SU-DHL-6 (cell line): ENCODE data around the gene GALNT16.
A peak's percentile ranks its signal among the peaks of the same experiment; 100 is the strongest.

Experiments used
- H2AFZ ChIP-seq: fragments of 200-600 bp; sonication (generic); 2 replicates; pipeline ENCODE4 v1.6.1; 2014; ENCODE audit warnings: low read depth, mild to moderate bottlenecking, moderate library complexity, mixed read lengths, antibody characterized with exemption, low read length; ENCODE audit not compliant: severe bottlenecking
- H3F3A ChIP-seq: fragments of 200-600 bp; shearing (Covaris generic); 2 replicates; pipeline ENCODE4 v1.6.0; 2016; ENCODE audit warnings: antibody characterized with exemption, mild to moderate bottlenecking; ENCODE audit not compliant: insufficient read depth
- H3K27ac ChIP-seq: fragments of 200-600 bp; sonication (generic); 2 replicates; pipeline ENCODE4 v1.5.1; 2016; ENCODE audit warnings: low read depth, mild to moderate bottlenecking, low read length, moderate library complexity, mixed read lengths
- H3K27me3 ChIP-seq: fragments of 200-600 bp; sonication (generic), shearing (Covaris generic); 2 replicates; pipeline ENCODE4 v1.6.0; 2014; ENCODE audit warnings: mild to moderate bottlenecking, low read length
- H3K36me3 ChIP-seq: fragments of 200-600 bp; sonication (generic); 2 replicates; pipeline ENCODE4 v1.6.1; 2014; ENCODE audit warnings: mild to moderate bottlenecking, low read length, mixed read lengths
- H3K4me2 ChIP-seq: fragments of 300-600, 200-600 bp; shearing (Covaris generic), sonication (generic); 2 replicates; pipeline ENCODE4 v1.6.0; 2014; ENCODE audit warnings: low read length, low read depth, mild to moderate bottlenecking; ENCODE audit not compliant: poor library complexity, severe bottlenecking
- H3K4me3 ChIP-seq: fragments of 200-600 bp; sonication (generic); 2 replicates; pipeline ENCODE4 v1.5.1; 2014; ENCODE audit warnings: antibody characterized with exemption, low read length, mild to moderate bottlenecking, mixed read lengths; ENCODE audit not compliant: insufficient read depth, poor library complexity, severe bottlenecking
- H3K79me2 ChIP-seq: fragments of 200-600 bp; sonication (generic); 2 replicates; pipeline ENCODE4 v1.6.1; 2014; ENCODE audit warnings: mild to moderate bottlenecking, low read length, moderate library complexity; ENCODE audit not compliant: insufficient read depth
- H3K9ac ChIP-seq: fragments of 200-600 bp; sonication (generic); 2 replicates; pipeline ENCODE4 v1.7.0; 2014; ENCODE audit warnings: mild to moderate bottlenecking, low read length
- H3K9me2 ChIP-seq: fragments of 200-600 bp; sonication (generic); replicated peaks from 2 replicates; pipeline ENCODE4 v1.6.1; 2014; ENCODE audit warnings: low read length; ENCODE audit not compliant: insufficient read depth
- H3K9me3 ChIP-seq: fragments of 200-600 bp; sonication (generic); 2 replicates; pipeline ENCODE4 v1.6.1; 2014; ENCODE audit warnings: low read length, mixed read lengths; ENCODE audit not compliant: insufficient read depth
- H4K20me1 ChIP-seq: fragments of 200-600 bp; sonication (generic); 2 replicates; pipeline ENCODE4 v1.6.1; 2014; ENCODE audit warnings: low read depth, mild to moderate bottlenecking, antibody characterized with exemption, low read length, moderate library complexity, mixed read lengths
- CTCF ChIP-seq: fragments of 200-600 bp; sonication (generic); IDR thresholded peaks from one replicate; pipeline ENCODE4 v1.5.1; 2017; ENCODE audit warnings: antibody characterized with exemption, mild to moderate bottlenecking, low read length, moderate library complexity; ENCODE audit not compliant: insufficient read depth, poor library complexity, severe bottlenecking
- EZH2phosphoT487 ChIP-seq: fragments of 200-600 bp; sonication (generic), shearing (Covaris generic); conservative IDR thresholded peaks from 2 replicates; pipeline ENCODE4 v1.6.1; 2018; ENCODE audit warnings: mild to moderate bottlenecking, antibody characterized with exemption, low read length, moderate library complexity, mixed read lengths

The GALNT16 gene

GRCh38 chr14:69345402-69345801 lies 85.4 kb downstream of the GALNT16 start:
- H3K9me2 ChIP-seq, result no peaks in the 10 kb centered on the region
- H3K4me2 ChIP-seq, result no peak overlapping the region
- no peaks in the 10 kb centered on the region for H3K9me3 ChIP-seq
- H3F3A ChIP-seq, result no peaks in the 10 kb centered on the region
- no peak overlapping the region for H3K4me3 ChIP-seq
- no peaks in the 10 kb centered on the region for H3K27me3 ChIP-seq
- no peaks in the 10 kb centered on the region for H3K79me2 ChIP-seq
- no peak overlapping the region for H3K9ac ChIP-seq
- H2AFZ ChIP-seq, result no peak overlapping the region
- TF ChIP-seq EZH2phosphoT487, result no peak
- no peak for TF ChIP-seq CTCF
- no peaks in the 10 kb centered on the region for H4K20me1 ChIP-seq
- no peak overlapping the region for H3K27ac ChIP-seq
- no peaks in the 10 kb centered on the region for H3K36me3 ChIP-seq

- H2AFZ ChIP-seq, result no peak overlapping the region
- peak; percentile 37 for TF ChIP-seq CTCF
- no peak for TF ChIP-seq EZH2phosphoT487
Measured at GRCh38 chr14:69346710-69347109, 86.8 kb downstream of the GALNT16 start.

GRCh38 chr14:69349091-69349777 lies 89.3 kb downstream of the GALNT16 start:
- H3K4me3 ChIP-seq, result no peak overlapping the region
- no peak for TF ChIP-seq EZH2phosphoT487
- TF ChIP-seq CTCF, result no peak
- no peak overlapping the region for H3K4me2 ChIP-seq

More at GRCh38 chr14:69346710-69347109, 86.8 kb downstream of the GALNT16 start:
- Histone ChIP-seq H4K20me1 (no peaks in the 10 kb centered on the region), H3K9me2 (no peaks in the 10 kb centered on the region), H3K9ac (no peak overlapping the region), H3K9me3 (no peaks in the 10 kb centered on the region), H3K27me3 (no peaks in the 10 kb centered on the region), H3K36me3 (no peaks in the 10 kb centered on the region), H3K79me2 (no peaks in the 10 kb centered on the region), H3K4me2 (no peak overlapping the region), H3K4me3 (no peak overlapping the region), H3K27ac (no peak overlapping the region), H3F3A (no peaks in the 10 kb centered on the region)

More at GRCh38 chr14:69349091-69349777, 89.3 kb downstream of the GALNT16 start:
- H3K27ac ChIP-seq, result no peak overlapping the region
- H3K9ac ChIP-seq, result no peak overlapping the region
- no peak overlapping the region for H2AFZ ChIP-seq
- no peaks in the 10 kb centered on the region for H3K27me3 ChIP-seq
- no peaks in the 10 kb centered on the region for H3K9me2 ChIP-seq
- H3K9me3 ChIP-seq, result no peaks in the 10 kb centered on the region
- no peaks in the 10 kb centered on the region for H3F3A ChIP-seq
- no peaks in the 10 kb centered on the region for H3K36me3 ChIP-seq
- no peaks in the 10 kb centered on the region for H4K20me1 ChIP-seq
- no peaks in the 10 kb centered on the region for H3K79me2 ChIP-seq
